Testis (tissue), 3 donors: ENCODE data around the gene RXFP1. TPM values are rescaled to one million over a fixed set of nuclear protein-coding genes. Genes with fewer than 3 reads are reported as not detected.

Experiments used
- DNase-seq: peaks from one replicate; pipeline ENCODE4 v3.0.0-alpha.2; 2019
- H3K27ac ChIP-seq, 2 donors: fragments of 200-600 bp; sonication (generic); one replicate each; pipeline ENCODE4 v1.5.1; 2019
- H3K27me3 ChIP-seq: fragments of 200-600 bp; sonication (generic); one replicate; pipeline ENCODE4 v1.5.1; 2019
- H3K36me3 ChIP-seq: fragments of 200-600 bp; sonication (generic); one replicate; pipeline ENCODE4 v1.5.1; 2017; ENCODE audit warnings: low read depth; ENCODE audit errors: missing control alignments
- H3K4me1 ChIP-seq: fragments of 200-600 bp; sonication (generic); one replicate; pipeline ENCODE4 v1.5.1; 2019
- H3K4me3 ChIP-seq, 2 donors: fragments of 200-600 bp; sonication (generic); one replicate each; pipeline ENCODE4 v1.5.1; 2017 to 2019
- H3K9me3 ChIP-seq: fragments of 200-600 bp; sonication (generic); one replicate; pipeline ENCODE4 v1.5.1; 2017
- POLR2A ChIP-seq: fragments of 450-650 bp; IDR thresholded peaks from one replicate; pipeline ENCODE4 v1.6.1; 2017; ENCODE audit warnings: antibody characterized with exemption, mild to moderate bottlenecking, moderate library complexity
- WGBS, 2 donors: methylation state at CpG; one replicate each; pipeline ENCODE4 v1.1.5; 2018; 5-methylcytosine and 5-hydroxymethylcytosine counted together
- intact Hi-C: fragments of 100-400 bp; cut with DNase I; formaldehyde crosslinking; loops from one replicate; pipeline ENCODE4 v1.15.1; 2023; ENCODE audit warnings: low total_unique reads
- polyA plus RNA-seq: library from polyadenylated mRNA; stranded (reverse); fragments of 350-450 nt; fragmentation: Illumina TruSeq; extraction: RNeasy Lipid Tissue Mini Kit (QIAGEN cat#74804); gene quantifications from one replicate; pipeline ENCODE4 v1.2.3, GENCODE V29; 2014; ENCODE audit warnings: low read depth, low replicate concordance; ENCODE audit not compliant: insufficient read depth
- small RNA-seq, 2 donors: library from RNA; depleted of rRNA; stranded (forward); fragments of <200 nt; gene quantifications; one replicate each; pipeline ENCODE3, GENCODE V24; 2016
- total RNA-seq, 2 donors: library from RNA; depleted of rRNA; stranded (reverse); fragments of >200 nt; gene quantifications; one replicate each; pipeline ENCODE4 v1.2.3, GENCODE V29; 2016
- TF ChIP-seq, protein P1 (sequence below), 3 experiments: fragments of 450-650 bp in 2 of 3; fragments of 200-600 bp in 1 of 3; sonication (generic) in 1 of 3; IDR thresholded peaks; one replicate each; pipeline ENCODE4 v1.5.1; 2016 to 2019; ENCODE audit warnings: antibody characterized with exemption in 3 of 3, mild to moderate bottlenecking in 2 of 3, moderate library complexity in 1 of 3

Gene RXFP1
- total and polyA plus RNA-seq, 3 donors from 2014 or later = 0.26 to 2.1 (median 0.81) TPM

DNA sequence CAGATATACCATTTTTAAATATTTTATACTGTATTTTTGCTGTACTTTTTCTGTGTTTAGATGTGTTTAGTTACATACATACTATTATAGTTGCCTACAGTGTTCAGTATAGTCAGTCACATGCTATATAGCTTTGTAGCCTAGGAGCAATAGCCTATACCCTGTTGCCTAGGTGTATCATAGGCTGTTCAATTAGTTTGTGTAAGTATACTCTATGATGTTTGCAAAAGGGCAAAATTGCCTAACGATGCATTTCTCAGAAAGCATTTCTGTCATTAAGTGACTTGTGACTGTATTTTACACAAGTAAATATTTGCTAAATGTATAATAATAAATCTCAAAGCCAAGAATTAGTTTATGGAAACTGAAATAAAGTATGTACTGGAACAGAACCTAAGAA lies 159.9 kb downstream of the RXFP1 start:
- Histone ChIP-seq H3K4me3 (no peak overlapping the region), H3K27ac (no peak overlapping the region), H3K9me3 (no peaks in the 10 kb centered on the region), H3K36me3 (no peaks in the 10 kb centered on the region), H3K27me3 (no peaks in the 10 kb centered on the region), H3K4me1 (no peaks in the 10 kb centered on the region)
- no peak for TF ChIP-seq POLR2A
- TF ChIP-seq, protein P1, sequence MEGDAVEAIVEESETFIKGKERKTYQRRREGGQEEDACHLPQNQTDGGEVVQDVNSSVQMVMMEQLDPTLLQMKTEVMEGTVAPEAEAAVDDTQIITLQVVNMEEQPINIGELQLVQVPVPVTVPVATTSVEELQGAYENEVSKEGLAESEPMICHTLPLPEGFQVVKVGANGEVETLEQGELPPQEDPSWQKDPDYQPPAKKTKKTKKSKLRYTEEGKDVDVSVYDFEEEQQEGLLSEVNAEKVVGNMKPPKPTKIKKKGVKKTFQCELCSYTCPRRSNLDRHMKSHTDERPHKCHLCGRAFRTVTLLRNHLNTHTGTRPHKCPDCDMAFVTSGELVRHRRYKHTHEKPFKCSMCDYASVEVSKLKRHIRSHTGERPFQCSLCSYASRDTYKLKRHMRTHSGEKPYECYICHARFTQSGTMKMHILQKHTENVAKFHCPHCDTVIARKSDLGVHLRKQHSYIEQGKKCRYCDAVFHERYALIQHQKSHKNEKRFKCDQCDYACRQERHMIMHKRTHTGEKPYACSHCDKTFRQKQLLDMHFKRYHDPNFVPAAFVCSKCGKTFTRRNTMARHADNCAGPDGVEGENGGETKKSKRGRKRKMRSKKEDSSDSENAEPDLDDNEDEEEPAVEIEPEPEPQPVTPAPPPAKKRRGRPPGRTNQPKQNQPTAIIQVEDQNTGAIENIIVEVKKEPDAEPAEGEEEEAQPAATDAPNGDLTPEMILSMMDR (IDR thresholded peaks at IDR 0.05) = no peak
- no peak for DNase-seq
- 91% methylated on average over 1 of the region's 1 CpG for WGBS, 2 donors
- intact Hi-C loops = no loop called here

DNA sequence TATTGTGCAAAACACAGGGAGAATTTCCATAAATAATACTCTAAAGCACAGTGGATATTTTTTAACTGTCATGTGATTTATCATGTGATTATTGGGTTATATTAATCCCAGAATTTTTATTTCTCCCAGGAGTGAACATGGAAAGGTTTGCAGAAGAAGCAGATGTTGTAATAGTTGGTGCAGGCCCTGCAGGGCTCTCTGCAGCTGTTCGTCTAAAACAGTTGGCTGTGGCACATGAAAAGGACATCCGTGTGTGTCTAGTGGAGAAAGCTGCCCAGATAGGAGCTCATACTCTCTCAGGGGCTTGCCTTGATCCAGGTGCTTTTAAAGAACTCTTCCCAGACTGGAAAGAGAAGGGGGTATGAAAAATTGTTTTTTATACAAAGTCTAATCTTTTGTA lies 160.4 kb downstream of the RXFP1 start:
- no peaks in the 10 kb centered on the region for H3K4me1 ChIP-seq
- 54 to 60% methylated on average over 2 of the region's 2 CpGs for WGBS, 2 donors
- H3K27ac ChIP-seq = no peak overlapping the region
- TF ChIP-seq, protein P1 (IDR thresholded peaks at IDR 0.05) = no peak
- TF ChIP-seq POLR2A = no peak
- H3K27me3 ChIP-seq = no peaks in the 10 kb centered on the region
- no peak for DNase-seq
- intact Hi-C loops = no loop called here
- H3K36me3 ChIP-seq = no peaks in the 10 kb centered on the region
- H3K4me3 ChIP-seq = no peak overlapping the region
- no peaks in the 10 kb centered on the region for H3K9me3 ChIP-seq

DNA sequence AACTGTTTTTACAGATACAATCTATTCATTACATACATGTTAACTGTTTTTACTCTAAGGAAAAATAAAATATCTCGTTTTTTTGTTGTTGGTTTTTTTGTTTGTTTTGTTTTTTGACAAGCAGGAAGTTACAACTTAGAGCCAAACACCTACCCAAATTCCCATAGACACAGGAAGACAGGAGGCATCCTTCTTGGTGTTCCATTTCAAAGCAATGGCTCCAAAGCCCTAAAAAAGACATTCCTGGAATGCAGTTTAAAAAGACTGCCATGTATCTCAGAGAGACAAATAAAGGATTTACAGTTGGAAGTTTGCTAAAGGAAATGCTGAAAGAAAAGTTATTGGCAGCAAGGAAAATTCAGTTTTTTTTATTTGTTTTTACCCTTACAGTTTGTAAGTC lies 167.1 kb downstream of the RXFP1 start:
- no peaks in the 10 kb centered on the region for H3K4me1 ChIP-seq
- DNase-seq = no peak
- H3K36me3 ChIP-seq = no peaks in the 10 kb centered on the region
- no peaks in the 10 kb centered on the region for H3K9me3 ChIP-seq
- H3K27me3 ChIP-seq = no peaks in the 10 kb centered on the region
- H3K27ac ChIP-seq = no peak overlapping the region
- TF ChIP-seq POLR2A = no peak
- TF ChIP-seq, protein P1 (IDR thresholded peaks at IDR 0.05) = no peak
- intact Hi-C loops = no loop called here
- 78% methylated on average over 1 of the region's 1 CpG for WGBS, 2 donors
- H3K4me3 ChIP-seq = no peak overlapping the region

Small RNA genes within 50 kb of the gene (small RNA-seq; reads per million reads assigned to genes)
- gene RF00012 = 0 reads per million in 2 donors

Other genes with a start within 250 kb of the RXFP1 start
- gene C4orf46, start 150.0 kb downstream of the RXFP1 start, total RNA-seq = 10 to 100 TPM; 14.7 to 20.2 TPM
- gene C4orf46, start 150.0 kb downstream of the RXFP1 start, polyA plus RNA-seq = 36.0 TPM
- gene ETFDH, start 150.4 kb downstream of the RXFP1 start, total RNA-seq = 10 to 100 TPM; 29.0 to 37.8 TPM
- 26.0 TPM for gene ETFDH, start 150.4 kb downstream of the RXFP1 start, polyA plus RNA-seq
- 10 to 100 TPM; 25.1 to 27.5 TPM for gene PPID, start 201.5 kb downstream of the RXFP1 start, total RNA-seq
- 43.7 TPM for gene PPID, start 201.5 kb downstream of the RXFP1 start, polyA plus RNA-seq
- gene FNIP2, start 247.1 kb downstream of the RXFP1 start, total RNA-seq = 10 to 100 TPM; 25.0 to 28.4 TPM
- 23.5 TPM for gene FNIP2, start 247.1 kb downstream of the RXFP1 start, polyA plus RNA-seq